NCI-H2171 treated with DMSO at 0.1 percent for 48 hours (cell line): ENCODE results near the gene GPR183.

Experiments
- DNase-seq: peaks from one replicate; lab custom pipeline; 2025; lab: John Stamatoyannopoulos, UW

The GPR183 gene

GRCh38 chr13:99294958-99295357 lies 12.2 kb downstream of the GPR183 start:
- DNase-seq: no peak

GRCh38 chr13:99294198-99294597 lies 13.0 kb downstream of the GPR183 start:
- no peak for DNase-seq

DNA sequence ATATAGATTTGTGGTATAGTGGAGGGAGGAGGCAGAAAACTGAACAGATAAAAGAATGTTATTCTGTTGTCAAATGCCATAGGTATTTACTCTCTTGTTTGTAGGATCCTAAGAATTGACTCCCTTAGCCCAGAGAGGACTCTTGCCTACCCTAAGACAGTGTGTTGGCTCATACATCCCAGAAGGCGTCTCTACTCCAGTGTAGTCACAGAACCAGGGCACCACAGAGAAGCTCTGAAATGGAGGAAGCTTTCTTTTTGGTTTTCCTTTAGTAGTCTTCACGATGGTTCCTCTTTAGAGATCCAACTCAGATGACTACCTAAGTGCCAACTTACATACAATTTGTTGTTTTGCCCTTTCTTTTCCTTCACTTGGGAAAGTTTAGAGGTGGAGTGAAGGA lies 14.0 kb downstream of the GPR183 start:
- DNase-seq: no peak

- no peak for DNase-seq
These were observed 16.3 kb downstream of the GPR183 start for GRCh38 chr13:99290894-99291293.

GRCh38 chr13:99289674-99290337 lies 17.4 kb downstream of the GPR183 start:
- no peak for DNase-seq

DNA sequence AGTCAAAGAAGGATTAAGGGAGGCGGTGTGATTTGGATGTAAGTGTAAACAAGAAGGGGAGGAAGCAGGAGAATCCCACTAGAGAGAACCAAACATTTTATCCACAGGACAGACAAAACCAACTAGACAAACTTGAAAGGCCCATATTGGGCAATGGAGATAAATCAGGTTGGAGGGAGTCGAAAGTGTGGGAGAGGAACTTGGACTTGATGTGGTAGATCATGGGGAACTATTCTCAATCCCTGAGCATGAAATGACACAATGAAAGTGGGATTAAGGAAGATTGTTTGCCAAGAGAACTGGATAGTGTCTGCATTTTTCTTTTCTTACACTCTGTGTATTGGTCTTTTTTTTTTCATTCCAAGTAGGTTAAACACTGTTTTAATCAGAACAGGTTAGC lies 17.9 kb downstream of the GPR183 start:
- DNase-seq: no peak

DNA sequence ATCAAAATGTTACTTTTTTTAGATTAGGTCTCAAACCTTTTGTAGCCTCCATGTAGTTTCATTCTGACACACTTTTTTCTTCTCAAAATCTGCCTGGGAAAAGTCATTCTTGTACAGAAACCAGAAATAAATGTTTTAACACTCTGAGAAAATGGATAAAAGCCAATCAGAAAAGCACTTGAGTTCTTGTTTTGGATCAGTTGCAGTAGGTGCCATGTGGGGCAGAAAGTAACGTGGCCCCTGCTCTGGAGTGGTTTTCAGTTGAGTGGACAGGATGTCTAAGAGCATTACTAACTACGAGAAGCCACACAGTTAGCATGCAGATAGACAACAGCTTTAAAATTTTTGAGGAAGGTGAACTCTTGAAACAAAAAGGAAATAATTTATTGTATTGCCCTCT lies 19.1 kb downstream of the GPR183 start:
- peak; percentile 10 for DNase-seq

DNA sequence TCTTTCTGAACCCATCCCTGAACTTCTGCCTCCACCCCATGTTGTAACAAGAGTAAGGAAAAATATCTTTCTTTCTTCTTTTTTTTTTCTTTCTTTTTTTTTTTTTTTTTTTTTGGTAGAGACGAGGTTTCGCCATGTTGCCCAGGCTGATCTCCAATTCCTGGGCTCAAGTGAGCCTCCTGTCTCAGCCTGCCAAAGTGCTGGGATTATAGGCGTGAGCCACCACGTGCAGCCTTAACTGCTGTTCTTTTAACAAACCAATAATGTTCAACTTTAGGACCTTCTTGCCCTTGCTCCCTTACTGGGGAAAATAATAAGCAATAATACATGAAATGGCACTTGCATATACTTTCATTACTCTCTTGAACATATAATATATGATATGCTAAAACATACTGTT lies 19.6 kb downstream of the GPR183 start:
- no peak for DNase-seq

- DNase-seq: no peak
These were observed 21.6 kb downstream of the GPR183 start for GRCh38 chr13:99285432-99286182.

- DNase-seq: no peak
These were observed 24.7 kb downstream of the GPR183 start for GRCh38 chr13:99282264-99283231.

DNA sequence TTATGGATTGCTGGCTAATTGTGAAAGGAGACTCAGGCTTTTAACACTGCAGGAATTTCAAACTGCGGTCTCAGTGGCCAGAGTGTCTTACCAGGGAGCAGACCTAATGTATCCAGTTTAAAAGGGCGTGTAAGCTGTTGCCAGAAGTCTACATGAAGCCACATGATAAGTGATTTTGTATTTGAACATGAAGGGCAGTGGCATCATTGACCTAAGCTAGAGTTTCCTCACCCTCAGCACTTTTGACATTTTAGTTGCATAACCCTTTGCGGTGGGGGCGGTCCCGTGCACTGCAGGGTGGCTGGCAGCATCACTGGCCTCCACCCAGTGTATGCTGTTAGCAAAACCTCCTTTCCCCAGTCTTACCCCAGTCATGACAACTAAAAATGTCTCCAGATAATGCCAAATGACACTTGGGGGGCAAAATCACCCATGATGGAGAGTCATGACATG lies 25.4 kb downstream of the GPR183 start:
- DNase-seq: no peak

GRCh38 chr13:99280166-99280565 lies 27.0 kb downstream of the GPR183 start:
- DNase-seq: no peak

DNA sequence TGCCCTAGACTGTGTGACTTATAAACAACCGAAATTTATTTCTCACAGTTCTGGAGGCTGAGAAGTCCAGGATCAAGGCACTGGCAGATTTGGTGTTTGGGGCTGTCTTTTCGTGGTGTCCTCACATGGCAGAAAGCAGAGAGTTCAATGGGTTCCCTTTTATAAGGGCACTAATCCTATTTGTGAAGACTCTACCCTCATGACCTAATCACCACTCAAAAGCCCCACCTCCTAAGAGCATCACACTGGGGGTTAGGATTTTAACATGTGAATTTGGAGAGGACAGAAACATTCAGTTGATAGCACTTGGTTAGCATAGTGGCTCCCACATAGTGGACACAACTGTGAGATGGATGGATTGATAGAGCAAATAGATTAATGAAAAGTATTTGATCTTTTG lies 27.6 kb downstream of the GPR183 start:
- no peak for DNase-seq

- no peak for DNase-seq
These were observed 28.4 kb downstream of the GPR183 start for GRCh38 chr13:99278843-99279242.

DNA sequence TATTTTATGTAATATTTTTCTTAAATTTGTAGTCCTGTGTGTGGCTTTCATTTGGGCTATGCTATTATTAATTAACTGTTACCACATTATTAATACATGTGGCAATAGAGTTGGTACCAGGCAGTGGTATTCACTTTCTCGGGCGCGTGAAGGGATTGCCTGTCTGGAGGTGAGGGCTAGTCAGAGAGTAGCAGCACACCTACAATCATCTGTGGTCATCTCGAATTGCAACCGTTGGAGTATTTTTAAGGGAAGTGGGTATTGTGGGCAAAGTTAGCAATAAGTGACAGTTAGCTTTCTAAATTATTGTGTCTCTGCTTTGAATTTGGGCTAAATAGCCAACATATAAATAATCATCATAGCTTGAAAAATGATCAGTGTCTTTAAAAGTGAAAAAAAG lies 29.0 kb downstream of the GPR183 start:
- DNase-seq: no peak

- no peak for DNase-seq
These were observed 29.6 kb downstream of the GPR183 start for GRCh38 chr13:99277629-99278028.

DNA sequence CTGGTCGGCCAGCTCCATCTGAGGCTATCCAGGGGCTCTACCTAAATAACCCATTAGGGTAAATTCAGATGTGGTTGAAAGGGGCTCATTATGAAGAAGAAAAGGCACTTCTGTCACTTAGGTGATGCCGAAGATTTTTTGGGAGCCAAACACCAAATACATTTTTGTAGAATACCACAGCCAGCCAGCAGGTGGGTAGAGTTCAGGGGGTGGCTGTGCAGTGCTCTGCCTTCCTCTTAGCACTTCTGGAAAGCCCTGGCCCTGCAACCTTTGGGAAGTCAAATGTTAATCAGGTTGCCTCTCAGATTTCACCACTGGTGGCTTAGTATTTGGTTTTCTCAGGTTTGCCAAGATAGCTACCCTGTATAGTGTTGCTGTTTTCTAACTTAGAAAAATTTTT lies 30.5 kb downstream of the GPR183 start:
- DNase-seq: no peak

DNA sequence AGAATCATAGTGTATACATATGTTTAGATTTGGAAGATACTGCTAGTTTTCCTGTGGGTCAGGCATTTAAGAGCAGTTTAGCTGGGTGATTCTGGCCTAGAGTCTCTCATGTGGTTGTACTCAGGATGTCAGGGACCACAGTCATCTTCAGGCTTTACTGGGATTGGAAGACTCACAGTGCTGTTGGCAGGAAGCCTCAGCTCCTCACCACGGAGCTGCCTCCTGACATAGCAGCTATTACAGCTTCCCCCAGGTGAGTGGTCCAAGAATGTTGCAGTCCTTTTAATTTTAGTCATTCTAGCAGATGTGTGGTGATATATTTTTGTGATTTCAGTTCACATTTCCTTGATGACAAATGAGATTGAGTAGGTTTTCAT lies 32.1 kb downstream of the GPR183 start:
- DNase-seq: no peak

GRCh38 chr13:99273128-99273527 lies 34.1 kb downstream of the GPR183 start:
- no peak for DNase-seq

- DNase-seq: no peak
These were observed 34.7 kb downstream of the GPR183 start for GRCh38 chr13:99272481-99272880.

DNA sequence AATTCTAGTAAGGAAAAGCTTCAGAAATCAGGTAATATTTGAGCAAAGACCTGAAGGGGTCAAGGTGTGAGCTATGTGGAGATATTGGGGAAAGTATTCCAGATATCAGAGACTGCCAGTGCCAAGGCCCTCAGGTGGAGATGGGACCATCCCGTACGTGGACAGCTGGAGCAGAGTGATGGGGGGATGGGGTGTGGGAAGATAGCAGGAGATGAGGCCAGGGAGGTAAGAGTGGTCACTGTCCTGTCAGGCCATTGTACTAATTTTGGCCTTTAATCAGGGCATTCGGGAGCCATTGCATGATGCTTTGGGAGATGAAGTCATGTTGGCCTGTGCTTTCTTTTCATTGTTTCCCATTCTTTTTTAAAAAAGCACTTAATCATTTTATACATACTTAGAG lies 36.0 kb downstream of the GPR183 start:
- DNase-seq: no peak

- DNase-seq: no peak
These were observed 36.7 kb downstream of the GPR183 start for GRCh38 chr13:99270518-99270917.
